ENCODE measurements around the gene CCDC9. TPM values are rescaled to one million over a fixed set of nuclear protein-coding genes. Genes with fewer than 3 reads are reported as not detected.

CCDC9 gene
- total and polyA plus RNA-seq, 2 of the 13 experiments (the other 11 are each of a cell fraction or from before 2014, with no cell fraction given): 2.9 to 6.3 TPM

DNA sequence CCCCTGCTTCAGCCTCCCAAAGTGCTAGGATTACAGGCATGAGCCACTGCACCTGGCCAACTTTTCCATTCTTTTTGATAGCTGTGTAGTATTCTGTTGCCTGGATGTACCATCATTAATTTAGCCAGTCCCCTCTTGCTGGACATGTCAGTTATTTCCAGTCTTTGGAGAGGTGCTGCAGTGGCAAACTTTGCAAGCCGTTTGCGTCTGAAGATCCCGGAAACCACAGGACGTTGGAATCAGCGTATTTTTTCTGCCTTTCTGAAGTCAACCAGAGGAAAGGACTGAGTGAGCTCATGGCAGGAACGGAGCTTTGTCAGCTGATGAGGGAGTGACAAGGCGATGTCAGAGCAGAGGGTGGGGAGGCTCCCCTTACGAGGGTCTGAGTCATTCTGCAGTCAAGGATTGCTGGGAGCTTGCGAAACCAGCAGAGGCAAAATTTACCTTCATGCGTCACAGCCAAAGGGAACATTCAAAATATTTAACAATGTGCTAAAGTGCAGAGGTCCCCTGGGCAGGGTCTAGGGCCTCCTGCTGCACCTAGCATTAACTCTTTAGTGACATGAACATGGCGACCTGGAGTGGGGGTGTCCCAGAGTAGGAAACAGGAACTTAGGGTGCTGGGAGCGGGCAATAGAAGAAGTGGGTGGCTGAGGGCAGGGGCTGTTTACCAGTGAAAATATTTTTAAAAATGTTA is 58.9 kb downstream of the CCDC9 start (continued):
- TF ChIP-seq ZNF720 (CRISPR knock-in tag; IDR thresholded peaks at IDR 0.05) (no peak), PAX8 (CRISPR knock-in tag; IDR thresholded peaks at IDR 0.05; ENCODE audit: borderline replicate concordance) (no peak), ASH2L (IDR thresholded peaks at IDR 0.05; ENCODE audit: insufficient read length, low read depth, low read length) (peak; percentile 64), RARG (CRISPR knock-in tag; IDR thresholded peaks at IDR 0.05; ENCODE audit: low read depth) (no peak), RFX3 (CRISPR knock-in tag; IDR thresholded peaks at IDR 0.05) (no peak), ZNF343 (CRISPR knock-in tag; IDR thresholded peaks at IDR 0.05) (no peak), FOXO1 (CRISPR knock-in tag; IDR thresholded peaks at IDR 0.05) (peak; percentile 93), AHDC1 (CRISPR knock-in tag; IDR thresholded peaks at IDR 0.05; ENCODE audit: borderline replicate concordance) (peak; percentile 48; the same call in 1 of the 2 replicates), ZNF7 (CRISPR knock-in tag; IDR thresholded peaks at IDR 0.05) (no peak)
- TF ChIP-seq, protein P1, sequence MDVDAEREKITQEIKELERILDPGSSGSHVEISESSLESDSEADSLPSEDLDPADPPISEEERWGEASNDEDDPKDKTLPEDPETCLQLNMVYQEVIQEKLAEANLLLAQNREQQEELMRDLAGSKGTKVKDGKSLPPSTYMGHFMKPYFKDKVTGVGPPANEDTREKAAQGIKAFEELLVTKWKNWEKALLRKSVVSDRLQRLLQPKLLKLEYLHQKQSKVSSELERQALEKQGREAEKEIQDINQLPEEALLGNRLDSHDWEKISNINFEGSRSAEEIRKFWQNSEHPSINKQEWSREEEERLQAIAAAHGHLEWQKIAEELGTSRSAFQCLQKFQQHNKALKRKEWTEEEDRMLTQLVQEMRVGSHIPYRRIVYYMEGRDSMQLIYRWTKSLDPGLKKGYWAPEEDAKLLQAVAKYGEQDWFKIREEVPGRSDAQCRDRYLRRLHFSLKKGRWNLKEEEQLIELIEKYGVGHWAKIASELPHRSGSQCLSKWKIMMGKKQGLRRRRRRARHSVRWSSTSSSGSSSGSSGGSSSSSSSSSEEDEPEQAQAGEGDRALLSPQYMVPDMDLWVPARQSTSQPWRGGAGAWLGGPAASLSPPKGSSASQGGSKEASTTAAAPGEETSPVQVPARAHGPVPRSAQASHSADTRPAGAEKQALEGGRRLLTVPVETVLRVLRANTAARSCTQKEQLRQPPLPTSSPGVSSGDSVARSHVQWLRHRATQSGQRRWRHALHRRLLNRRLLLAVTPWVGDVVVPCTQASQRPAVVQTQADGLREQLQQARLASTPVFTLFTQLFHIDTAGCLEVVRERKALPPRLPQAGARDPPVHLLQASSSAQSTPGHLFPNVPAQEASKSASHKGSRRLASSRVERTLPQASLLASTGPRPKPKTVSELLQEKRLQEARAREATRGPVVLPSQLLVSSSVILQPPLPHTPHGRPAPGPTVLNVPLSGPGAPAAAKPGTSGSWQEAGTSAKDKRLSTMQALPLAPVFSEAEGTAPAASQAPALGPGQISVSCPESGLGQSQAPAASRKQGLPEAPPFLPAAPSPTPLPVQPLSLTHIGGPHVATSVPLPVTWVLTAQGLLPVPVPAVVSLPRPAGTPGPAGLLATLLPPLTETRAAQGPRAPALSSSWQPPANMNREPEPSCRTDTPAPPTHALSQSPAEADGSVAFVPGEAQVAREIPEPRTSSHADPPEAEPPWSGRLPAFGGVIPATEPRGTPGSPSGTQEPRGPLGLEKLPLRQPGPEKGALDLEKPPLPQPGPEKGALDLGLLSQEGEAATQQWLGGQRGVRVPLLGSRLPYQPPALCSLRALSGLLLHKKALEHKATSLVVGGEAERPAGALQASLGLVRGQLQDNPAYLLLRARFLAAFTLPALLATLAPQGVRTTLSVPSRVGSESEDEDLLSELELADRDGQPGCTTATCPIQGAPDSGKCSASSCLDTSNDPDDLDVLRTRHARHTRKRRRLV (CRISPR knock-in tag; IDR thresholded peaks at IDR 0.05): no peak
- TF ChIP-seq, protein P2, sequence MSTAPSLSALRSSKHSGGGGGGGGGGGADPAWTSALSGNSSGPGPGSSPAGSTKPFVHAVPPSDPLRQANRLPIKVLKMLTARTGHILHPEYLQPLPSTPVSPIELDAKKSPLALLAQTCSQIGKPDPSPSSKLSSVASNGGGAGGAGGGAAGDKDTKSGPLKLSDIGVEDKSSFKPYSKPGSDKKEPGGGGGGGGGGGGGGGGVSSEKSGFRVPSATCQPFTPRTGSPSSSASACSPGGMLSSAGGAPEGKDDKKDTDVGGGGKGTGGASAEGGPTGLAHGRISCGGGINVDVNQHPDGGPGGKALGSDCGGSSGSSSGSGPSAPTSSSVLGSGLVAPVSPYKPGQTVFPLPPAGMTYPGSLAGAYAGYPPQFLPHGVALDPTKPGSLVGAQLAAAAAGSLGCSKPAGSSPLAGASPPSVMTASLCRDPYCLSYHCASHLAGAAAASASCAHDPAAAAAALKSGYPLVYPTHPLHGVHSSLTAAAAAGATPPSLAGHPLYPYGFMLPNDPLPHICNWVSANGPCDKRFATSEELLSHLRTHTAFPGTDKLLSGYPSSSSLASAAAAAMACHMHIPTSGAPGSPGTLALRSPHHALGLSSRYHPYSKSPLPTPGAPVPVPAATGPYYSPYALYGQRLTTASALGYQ (CRISPR knock-in tag; IDR thresholded peaks at IDR 0.05): peak; percentile 83
- TF ChIP-seq, protein P3, sequence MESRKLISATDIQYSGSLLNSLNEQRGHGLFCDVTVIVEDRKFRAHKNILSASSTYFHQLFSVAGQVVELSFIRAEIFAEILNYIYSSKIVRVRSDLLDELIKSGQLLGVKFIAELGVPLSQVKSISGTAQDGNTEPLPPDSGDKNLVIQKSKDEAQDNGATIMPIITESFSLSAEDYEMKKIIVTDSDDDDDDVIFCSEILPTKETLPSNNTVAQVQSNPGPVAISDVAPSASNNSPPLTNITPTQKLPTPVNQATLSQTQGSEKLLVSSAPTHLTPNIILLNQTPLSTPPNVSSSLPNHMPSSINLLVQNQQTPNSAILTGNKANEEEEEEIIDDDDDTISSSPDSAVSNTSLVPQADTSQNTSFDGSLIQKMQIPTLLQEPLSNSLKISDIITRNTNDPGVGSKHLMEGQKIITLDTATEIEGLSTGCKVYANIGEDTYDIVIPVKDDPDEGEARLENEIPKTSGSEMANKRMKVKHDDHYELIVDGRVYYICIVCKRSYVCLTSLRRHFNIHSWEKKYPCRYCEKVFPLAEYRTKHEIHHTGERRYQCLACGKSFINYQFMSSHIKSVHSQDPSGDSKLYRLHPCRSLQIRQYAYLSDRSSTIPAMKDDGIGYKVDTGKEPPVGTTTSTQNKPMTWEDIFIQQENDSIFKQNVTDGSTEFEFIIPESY (CRISPR knock-in tag; IDR thresholded peaks at IDR 0.05): peak; percentile 61; the same call in 1 of the 2 replicates
